BLaER1 treated with 17β-estradiol and CSF1 and Interleukin-3, amounts not matched to agents 10 nM and 100 nM (cell line): ENCODE data around the gene CNBP.
"Not testable (repeated sequence)": the region's sequence is repeated elsewhere in the genome, so short reads cannot be mapped to it uniquely, and the experiment has no call there.

ENCODE experiments used
- H3K27ac ChIP-seq, 11 experiments: shearing (Covaris generic); formaldehyde crosslinking; 2 replicates each; pipeline ENCODE4 v1.8.1; 2022
- H3K27me3 ChIP-seq, 11 experiments: shearing (Covaris generic); formaldehyde crosslinking; 2 replicates each; pipeline ENCODE4 v1.8.1; 2022
- H3K36me3 ChIP-seq, 11 experiments: shearing (Covaris generic); formaldehyde crosslinking; 2 replicates each; pipeline ENCODE4 v1.8.1; 2022
- H3K4me1 ChIP-seq, 10 experiments: shearing (Covaris generic); formaldehyde crosslinking; 2 replicates each; pipeline ENCODE4 v1.8.1; 2022
- H3K4me2 ChIP-seq, 11 experiments: shearing (Covaris generic); formaldehyde crosslinking; 2 replicates each; pipeline ENCODE4 v1.8.1; 2022
- H3K4me3 ChIP-seq, 10 experiments: shearing (Covaris generic); formaldehyde crosslinking; 2 replicates each; pipeline ENCODE4 v1.8.1; 2022
- H3K9ac ChIP-seq, 11 experiments: shearing (Covaris generic); formaldehyde crosslinking; 2 replicates each; pipeline ENCODE4 v1.8.1; 2022
- H3K9me3 ChIP-seq, 11 experiments: shearing (Covaris generic); formaldehyde crosslinking; replicated peaks in 1 of 11; 2 replicates each; pipeline ENCODE4 v1.8.1; 2022
- H4K20me1 ChIP-seq, 11 experiments: shearing (Covaris generic); formaldehyde crosslinking; 2 replicates each; pipeline ENCODE4 v1.8.1; 2022
- Cebpa-rat ChIP-seq, 11 experiments: shearing (Covaris generic); IDR thresholded peaks; 2 replicates each; pipeline ENCODE4 v1.8.1; 2022

CNBP gene

DNA sequence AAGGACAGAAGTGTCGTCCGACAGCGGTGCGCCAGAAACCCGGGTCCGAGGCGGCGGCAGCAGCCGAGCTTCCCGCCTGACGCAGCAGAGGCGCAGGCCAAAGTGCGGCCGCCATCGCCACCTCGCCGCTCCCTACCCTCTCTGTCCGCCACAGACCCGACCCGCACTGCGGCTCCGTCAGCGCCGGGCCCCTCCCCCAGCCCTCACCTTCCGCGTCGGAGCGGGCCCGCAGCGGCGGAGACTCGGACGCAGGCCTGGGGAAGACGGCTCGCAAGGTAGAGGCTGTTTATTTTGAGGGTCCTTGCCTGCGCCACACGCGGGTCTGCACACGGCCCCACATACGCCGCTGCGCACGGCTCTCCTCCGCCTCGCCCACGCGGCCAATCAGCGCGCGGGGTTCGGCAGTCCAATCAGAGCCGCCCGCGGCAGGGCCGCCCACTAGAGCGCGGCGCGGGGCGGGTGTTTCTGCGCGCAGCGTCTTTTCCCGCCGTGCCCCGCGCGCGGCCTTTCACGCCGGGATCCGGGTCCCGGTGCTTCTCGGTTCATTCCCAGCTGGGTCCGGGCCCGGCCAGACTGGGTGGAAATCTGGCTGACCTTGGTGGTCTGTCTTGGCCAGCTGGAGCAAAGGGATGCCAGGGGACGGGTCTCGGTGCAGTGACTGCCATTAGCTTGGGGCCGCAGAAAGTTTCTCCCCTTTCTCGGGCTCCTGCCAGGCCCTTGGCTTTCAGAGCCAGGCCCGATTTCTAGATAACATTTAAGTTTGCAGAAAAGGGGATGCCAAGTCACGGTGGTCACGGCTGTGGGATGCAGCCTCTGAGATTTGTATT, at the start of gene CNBP:
TSS of gene CNBP (minus strand) at position 328 of the 827 bp plus-strand sequence. CDS start 12,139 bp downstream, outside the sequence.
- H4K20me1 ChIP-seq, result peaks cover 36 to 47% (median 40%) of the 10 kb centered on the region in 11 experiments
- peak within 1 kb of the TSS; percentile 97 to 100 (median 100) for H3K27ac ChIP-seq
- peak within 1 kb of the TSS; percentile 84 to 98 (median 91) for H3K4me2 ChIP-seq
- no peaks in the 10 kb centered on the region for H3K27me3 ChIP-seq
- no peaks in the 10 kb centered on the region for H3K9me3 ChIP-seq
- H3K4me1 ChIP-seq, result peaks cover 39 to 67% (median 49%) of the 10 kb centered on the region in 10 experiments
- TF ChIP-seq Cebpa-rat (IDR thresholded peaks at IDR 0.05), result no peak
- H3K36me3 ChIP-seq, result peaks cover 23 to 38% (median 26%) of the 10 kb centered on the region in 11 experiments
- peak within 1 kb of the TSS; percentile 99 to 100 (median 100) for H3K9ac ChIP-seq
- H3K4me3 ChIP-seq, result peak within 1 kb of the TSS; percentile 89 to 100 (median 98)

DNA sequence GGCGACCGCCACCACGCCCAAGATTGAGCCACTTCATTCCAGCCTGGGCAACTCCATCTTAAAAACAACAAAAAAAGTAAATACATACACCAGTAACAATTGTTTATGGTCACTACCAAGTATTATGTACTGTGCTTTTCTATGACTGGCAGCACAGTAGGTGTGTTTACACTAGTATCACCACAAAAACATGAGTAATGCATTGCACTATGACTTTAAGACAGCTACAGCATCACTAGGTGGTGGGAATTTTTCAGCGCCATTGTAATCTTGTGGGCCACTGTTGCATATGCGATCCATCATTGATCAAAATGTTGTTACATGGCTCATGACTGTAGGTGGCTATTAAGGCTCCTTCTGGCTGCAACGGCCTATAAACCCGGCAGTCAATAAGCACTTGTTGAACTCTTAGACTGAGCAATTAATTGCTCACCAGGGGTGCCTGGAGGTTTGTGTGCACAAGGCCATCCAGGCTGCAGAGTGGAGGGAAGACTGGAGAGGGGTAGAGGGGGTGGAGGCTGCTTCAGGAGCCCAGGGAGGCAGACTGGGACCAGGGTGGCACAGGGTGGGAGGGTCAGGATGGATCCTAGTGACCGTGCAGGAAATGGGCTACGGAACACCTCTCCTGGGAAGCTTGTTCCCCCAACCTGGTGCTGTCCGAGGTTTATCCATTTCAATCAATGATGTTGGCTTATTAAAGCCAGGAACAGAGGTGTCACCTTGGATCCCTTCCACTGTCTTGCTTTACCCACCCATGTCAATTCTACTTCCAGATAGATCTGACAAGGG, 47.8 kb upstream of the CNBP start:
- Histone ChIP-seq H3K9ac (peak overlapping the region in 5 of 11 experiments; percentile 13 to 84 (median 23); a peak in 6 of 22 replicates), H3K4me1 (peaks cover 69 to 100% (median 94%) of the 10 kb centered on the region in 10 experiments)
- no peak for TF ChIP-seq Cebpa-rat (IDR thresholded peaks at IDR 0.05)

DNA sequence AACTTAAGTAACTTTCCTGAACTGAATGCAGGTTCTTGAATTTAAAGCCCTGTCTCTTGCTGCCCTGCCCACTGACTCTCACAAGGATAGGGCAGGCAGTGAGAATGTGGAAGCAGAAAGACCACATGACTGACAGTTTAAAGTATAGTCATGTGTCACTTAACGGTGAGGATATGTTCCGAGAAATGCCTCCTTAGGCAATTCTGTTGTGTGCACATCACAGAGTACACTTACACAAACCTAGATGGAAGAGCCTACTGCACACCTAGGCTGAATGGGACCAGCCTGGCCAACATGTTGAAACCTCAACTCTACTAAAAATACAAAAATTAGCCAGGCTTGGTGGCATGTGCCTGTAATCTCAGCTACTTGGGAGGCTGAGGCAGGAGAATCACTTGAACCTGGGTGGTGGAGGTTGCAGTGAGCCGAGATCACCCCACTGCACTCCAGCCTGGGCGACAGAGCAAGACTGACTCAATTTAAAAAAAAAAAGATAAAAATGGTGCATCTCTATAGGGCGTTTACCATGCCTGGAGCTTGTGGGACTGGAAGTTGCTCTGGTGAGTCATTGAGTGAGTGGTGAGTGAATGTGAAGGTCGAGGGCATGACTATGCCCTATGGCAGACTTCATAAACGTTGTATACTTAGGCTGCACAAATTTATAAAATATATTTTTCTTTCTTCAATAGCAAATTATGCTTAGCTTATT, 46.8 kb upstream of the CNBP start:
- H3K4me2 ChIP-seq, result peak overlapping the region in 10 of 11 experiments; percentile 0 to 90 (median 84); a peak in 19 of 22 replicates
- no peaks in the 10 kb centered on the region for H3K36me3 ChIP-seq
- no peaks in the 10 kb centered on the region for H4K20me1 ChIP-seq
- no peaks in the 10 kb centered on the region for H3K9me3 ChIP-seq
- H3K4me1 ChIP-seq, result peaks cover 71 to 100% (median 96%) of the 10 kb centered on the region in 10 experiments
- H3K4me3 ChIP-seq, result peak overlapping the region in 2 of 10 experiments; percentile 30 to 35; a peak in 2 of 20 replicates
- H3K9ac ChIP-seq, result peak overlapping the region in 6 of 11 experiments; percentile 17 to 84 (median 72); a peak in 10 of 22 replicates
- H3K27me3 ChIP-seq, result no peaks in the 10 kb centered on the region
- TF ChIP-seq Cebpa-rat (IDR thresholded peaks at IDR 0.05), result 0 out of 22 replicates have a peak, but pooled peaks of 1 of the 11 experiments have one; percentile 13
- H3K27ac ChIP-seq, result peak overlapping the region in 8 of 11 experiments; percentile 47 to 93 (median 84); a peak in 16 of 22 replicates

More for the DNA sequence above, 47.8 kb upstream of the CNBP start:
- H3K4me2 ChIP-seq, result peak overlapping the region in 6 of 11 experiments; percentile 44 to 90 (median 86); a peak in 12 of 22 replicates
- no peaks in the 10 kb centered on the region for H3K9me3 ChIP-seq
- H3K4me3 ChIP-seq, result peak overlapping the region in 1 of 10 experiments; percentile 30; a peak in 2 of 20 replicates
- no peaks in the 10 kb centered on the region for H3K27me3 ChIP-seq
- H4K20me1 ChIP-seq, result no peaks in the 10 kb centered on the region
- H3K36me3 ChIP-seq, result no peaks in the 10 kb centered on the region
- H3K27ac ChIP-seq, result peak overlapping the region in 7 of 11 experiments; percentile 1 to 93 (median 85); a peak in 13 of 22 replicates

DNA sequence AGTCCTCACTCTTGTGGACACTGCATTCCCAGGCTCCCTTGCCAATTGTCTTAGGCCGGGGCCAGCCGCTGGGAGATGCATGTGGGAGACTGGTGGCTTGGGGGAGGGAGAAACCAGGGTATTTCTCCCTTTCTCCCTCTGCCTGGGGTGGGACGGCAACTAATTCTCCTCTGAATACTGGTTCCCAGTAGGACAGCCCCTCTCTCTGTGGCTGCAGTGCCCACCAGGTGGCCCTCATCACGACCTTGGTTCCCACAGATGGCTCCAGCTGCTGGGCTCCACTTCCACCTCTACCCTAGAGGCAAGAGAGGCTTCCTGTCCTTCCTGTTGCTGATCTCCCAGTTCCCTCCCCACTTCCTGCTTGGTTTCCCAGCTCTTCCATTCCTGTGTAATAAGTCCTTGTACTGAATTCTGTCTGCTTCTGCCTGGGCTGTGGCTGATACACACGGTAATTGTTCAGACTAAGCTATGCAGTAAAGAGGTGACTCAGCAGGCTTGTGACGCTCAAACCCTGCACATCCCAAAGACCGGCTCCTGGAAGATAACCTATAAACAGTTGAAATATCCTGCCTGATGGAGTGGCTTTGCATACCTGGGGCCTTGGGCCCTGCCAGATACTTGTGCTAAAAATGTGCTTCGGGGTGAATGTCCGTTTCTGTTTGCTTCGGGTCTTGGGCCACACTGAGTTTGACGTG, 45.3 kb upstream of the CNBP start:
- peak overlapping the region in 9 of 11 experiments; percentile 25 to 84 (median 65); a peak in 13 of 22 replicates for H3K9ac ChIP-seq
- peak overlapping the region; percentile 62 to 90 (median 84) for H3K4me2 ChIP-seq
- no peaks in the 10 kb centered on the region for H3K27me3 ChIP-seq
- 0 out of 20 replicates have a peak overlapping the region, but pooled peaks of 2 of the 10 experiments have one; percentile 1 to 3 for H3K4me3 ChIP-seq
- no peaks in the 10 kb centered on the region for H3K36me3 ChIP-seq
- no peaks in the 10 kb centered on the region for H4K20me1 ChIP-seq
- no peaks in the 10 kb centered on the region for H3K9me3 ChIP-seq
- H3K27ac ChIP-seq, result peak overlapping the region in 10 of 11 experiments; percentile 48 to 93 (median 82); a peak in 20 of 22 replicates
- H3K4me1 ChIP-seq, result peaks cover 66 to 100% (median 96%) of the 10 kb centered on the region in 10 experiments
- no peak for TF ChIP-seq Cebpa-rat (IDR thresholded peaks at IDR 0.05)

DNA sequence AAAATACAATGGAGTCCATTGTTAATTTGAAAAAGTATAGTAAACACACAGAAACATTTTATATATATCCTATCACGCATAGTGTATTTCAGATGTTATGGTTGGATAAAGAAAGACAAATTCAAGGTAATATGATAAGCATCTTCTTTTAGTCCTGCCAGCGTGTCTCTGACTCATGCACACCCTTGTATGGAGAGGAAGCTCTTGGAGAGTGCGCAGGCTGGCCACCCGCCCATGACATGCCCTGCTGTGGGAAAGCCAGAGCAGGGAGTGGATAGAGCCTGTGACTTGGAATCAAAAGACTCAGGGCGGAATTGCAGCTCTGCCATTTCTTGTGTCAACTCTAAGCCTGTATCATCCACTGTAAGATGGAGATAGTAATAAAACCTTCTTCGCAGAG, 42.7 kb upstream of the CNBP start:
- peak overlapping the region in 8 of 11 experiments; percentile 63 to 93 (median 84); a peak in 15 of 22 replicates for H3K27ac ChIP-seq
- peaks cover 54 to 92% (median 79%) of the 10 kb centered on the region in 10 experiments for H3K4me1 ChIP-seq
- H4K20me1 ChIP-seq, result no peaks in the 10 kb centered on the region
- H3K36me3 ChIP-seq, result no peaks in the 10 kb centered on the region
- TF ChIP-seq Cebpa-rat (IDR thresholded peaks at IDR 0.05), result no peak
- H3K4me3 ChIP-seq, result no peak overlapping the region
- no peaks in the 10 kb centered on the region for H3K9me3 ChIP-seq
- H3K27me3 ChIP-seq, result no peaks in the 10 kb centered on the region
- peak overlapping the region in 6 of 11 experiments; percentile 22 to 79 (median 72); a peak in 6 of 22 replicates for H3K9ac ChIP-seq
- H3K4me2 ChIP-seq, result peak overlapping the region in 8 of 11 experiments; percentile 79 to 90 (median 84); a peak in 18 of 22 replicates

DNA sequence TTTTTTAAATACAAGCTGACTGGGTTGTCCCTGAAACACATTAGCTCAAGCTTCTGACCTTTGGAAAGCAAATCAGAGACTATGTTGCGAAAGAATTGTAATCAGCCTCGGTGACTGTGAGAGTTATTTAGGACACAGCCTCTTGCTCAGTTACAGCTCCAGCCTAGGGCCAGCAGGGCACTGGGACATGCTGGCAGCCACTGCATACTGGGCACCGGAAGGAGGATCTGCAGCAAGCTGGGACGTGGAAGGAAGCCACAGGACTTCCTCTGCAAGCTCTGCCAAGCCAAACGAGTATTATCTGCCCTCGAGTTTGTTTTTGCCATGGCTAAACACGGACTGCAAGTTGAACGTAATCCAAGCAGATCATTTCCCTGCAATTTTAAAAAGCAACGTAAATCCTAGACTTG, 41.3 kb upstream of the CNBP start:
- peak overlapping the region; percentile 73 to 90 (median 84) for H3K4me2 ChIP-seq
- H3K9me3 ChIP-seq, result no peaks in the 10 kb centered on the region
- H3K4me1 ChIP-seq, result peaks cover 47 to 79% (median 66%) of the 10 kb centered on the region in 10 experiments
- no peaks in the 10 kb centered on the region for H3K36me3 ChIP-seq
- no peaks in the 10 kb centered on the region for H4K20me1 ChIP-seq
- peak; percentile 61 to 94 (median 88); a peak in 20 of 22 replicates for TF ChIP-seq Cebpa-rat (IDR thresholded peaks at IDR 0.05)
- no peaks in the 10 kb centered on the region for H3K27me3 ChIP-seq
- H3K4me3 ChIP-seq, result peak overlapping the region in 7 of 10 experiments; percentile 13 to 53 (median 28); a peak in 11 of 20 replicates
- peak overlapping the region in 10 of 11 experiments; percentile 56 to 93 (median 82); a peak in 20 of 22 replicates for H3K27ac ChIP-seq
- peak overlapping the region; percentile 23 to 76 (median 67); a peak in 20 of 22 replicates for H3K9ac ChIP-seq

DNA sequence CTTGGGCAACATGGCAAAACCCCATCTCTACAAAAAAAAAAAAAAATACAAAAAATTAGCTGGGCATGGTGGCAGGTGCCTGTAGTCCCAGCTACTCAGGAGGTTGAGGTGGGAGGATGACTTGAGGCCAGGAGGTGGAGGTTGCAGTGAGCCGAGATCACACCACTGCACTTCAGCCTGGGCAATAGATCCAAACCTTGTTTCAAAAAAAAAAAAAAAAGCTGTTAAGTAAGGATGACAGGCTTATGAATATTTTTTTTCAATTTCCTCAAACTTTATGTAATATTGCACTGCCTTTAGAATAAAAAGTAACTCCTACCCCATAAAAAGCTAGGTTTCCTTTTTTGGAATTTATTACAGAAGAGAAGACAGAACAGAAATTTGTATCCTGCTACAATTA, 40.7 kb upstream of the CNBP start:
- not testable (repeated sequence) for H3K9me3 ChIP-seq, H3K27me3 ChIP-seq, H4K20me1 ChIP-seq, H3K36me3 ChIP-seq
- H3K27ac ChIP-seq, result peak overlapping the region in 10 of 11 experiments; percentile 56 to 93 (median 82); a peak in 19 of 22 replicates
- H3K4me3 ChIP-seq, result peak overlapping the region in 3 of 10 experiments; percentile 16 to 44 (median 28); a peak in 5 of 20 replicates
- peak overlapping the region; percentile 73 to 90 (median 84); a peak in 19 of 22 replicates for H3K4me2 ChIP-seq
- H3K9ac ChIP-seq, result peak overlapping the region in 7 of 11 experiments; percentile 23 to 76 (median 69); a peak in 12 of 22 replicates
- peaks cover 42 to 73% (median 60%) of the 10 kb centered on the region in 10 experiments for H3K4me1 ChIP-seq
